NCI-H82 treated with DMSO at 0.1 percent for 48 hours (cell line): ENCODE measurements around the gene LEKR1.

ENCODE experiments used
- DNase-seq: peaks from one replicate; lab custom pipeline; 2025; ENCODE audit not compliant: unreplicated experiment; lab: John Stamatoyannopoulos, UW

Gene LEKR1

GRCh38 chr3:157051055-157051454 is 224.9 kb downstream of the LEKR1 start:
- no peak for DNase-seq

DNA sequence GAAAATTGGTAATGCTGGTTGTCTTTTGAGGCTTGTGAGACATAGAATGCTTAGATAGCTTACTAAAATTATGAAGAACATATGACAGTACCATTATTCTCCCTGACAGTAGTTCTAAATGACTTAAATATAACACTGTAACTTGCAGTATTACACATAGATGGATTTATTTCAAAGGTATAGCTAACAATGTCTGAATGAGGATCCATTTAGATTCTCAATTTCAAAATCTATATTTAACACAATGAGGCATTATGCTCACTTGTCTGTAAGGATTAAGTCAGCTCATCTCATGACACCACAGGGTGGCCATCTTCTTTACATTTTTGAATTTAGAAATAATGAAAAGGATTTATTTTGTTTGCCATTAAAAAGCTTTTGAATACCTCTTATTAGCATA is 225.4 kb downstream of the LEKR1 start:
- no peak for DNase-seq

DNA sequence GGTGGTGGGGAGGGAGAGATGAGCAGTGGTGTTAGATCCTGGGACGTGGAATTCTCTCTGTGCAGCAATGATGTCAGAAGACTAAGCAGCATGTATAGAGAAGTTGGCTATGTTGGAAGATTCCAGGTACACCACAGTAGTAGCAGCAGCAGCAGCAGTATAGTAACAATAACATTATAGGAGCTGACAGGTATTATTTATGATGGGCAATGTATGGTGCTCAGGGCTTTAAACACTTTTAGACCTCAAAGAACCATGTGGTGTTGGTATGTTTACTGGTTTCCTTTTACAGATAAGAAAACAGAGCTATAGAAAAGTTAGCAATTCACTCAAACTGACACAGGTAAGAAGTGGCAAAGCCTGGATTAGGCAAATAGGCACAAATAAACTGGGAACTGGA is 229.9 kb downstream of the LEKR1 start:
- DNase-seq: no peak

- no peak for DNase-seq
Measured at GRCh38 chr3:157058392-157059071, 232.4 kb downstream of the LEKR1 start.

DNA sequence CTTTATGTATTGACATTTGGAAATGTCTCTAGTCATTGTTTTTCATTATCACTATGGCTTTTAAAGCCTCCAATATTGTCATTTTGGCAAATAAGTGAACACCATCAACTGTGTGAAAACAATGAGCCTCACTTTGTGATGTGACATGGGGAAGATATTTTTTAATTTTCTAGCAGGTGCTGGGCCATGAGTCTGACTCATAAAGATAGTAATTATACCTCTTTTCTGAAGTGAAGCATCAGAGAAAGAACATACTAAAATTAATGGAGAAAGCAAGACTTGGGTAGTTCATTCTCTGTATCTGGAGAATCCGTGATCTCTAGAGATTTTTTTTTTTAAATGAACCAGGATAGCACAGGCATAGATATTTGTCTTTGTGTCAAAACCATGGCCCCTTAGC is 233.0 kb downstream of the LEKR1 start:
- no peak for DNase-seq

DNA sequence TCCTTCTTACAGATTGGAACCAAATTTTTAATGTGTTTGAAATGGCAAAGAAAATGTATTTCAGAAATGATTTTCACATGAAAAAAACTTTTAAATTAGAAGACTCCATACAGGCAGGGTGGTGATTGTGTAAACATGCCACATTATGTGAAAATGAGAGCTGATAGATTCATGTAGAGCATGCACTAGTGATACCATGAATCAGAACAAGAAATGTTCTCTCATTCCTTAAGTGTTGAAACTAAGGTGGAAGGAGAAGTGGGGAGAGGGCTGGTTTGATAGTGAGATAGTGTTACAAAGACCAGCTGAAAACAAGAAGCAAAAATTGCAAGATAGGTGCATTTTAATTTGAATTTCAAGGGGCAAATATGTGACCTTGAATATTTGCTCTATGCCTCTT is 233.5 kb downstream of the LEKR1 start:
- DNase-seq: no peak

DNA sequence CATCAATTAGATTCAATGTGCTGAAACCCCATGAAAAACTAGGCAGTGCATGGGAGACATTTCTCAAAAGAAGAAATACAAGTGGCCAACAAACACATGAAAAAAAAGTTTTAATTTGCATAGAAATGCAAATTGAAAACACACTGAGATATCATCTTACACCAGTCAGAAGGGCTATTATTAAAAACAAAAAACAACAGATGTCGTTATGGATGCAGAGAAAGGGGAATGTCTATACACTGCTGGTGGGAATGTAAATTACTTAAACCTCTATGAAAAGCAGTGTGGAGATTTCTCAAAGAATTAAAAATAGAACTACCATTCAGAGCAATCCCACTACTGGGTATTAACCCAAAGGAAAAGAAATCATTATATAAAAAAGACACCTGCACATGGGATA is 235.1 kb downstream of the LEKR1 start:
- DNase-seq: no peak

DNA sequence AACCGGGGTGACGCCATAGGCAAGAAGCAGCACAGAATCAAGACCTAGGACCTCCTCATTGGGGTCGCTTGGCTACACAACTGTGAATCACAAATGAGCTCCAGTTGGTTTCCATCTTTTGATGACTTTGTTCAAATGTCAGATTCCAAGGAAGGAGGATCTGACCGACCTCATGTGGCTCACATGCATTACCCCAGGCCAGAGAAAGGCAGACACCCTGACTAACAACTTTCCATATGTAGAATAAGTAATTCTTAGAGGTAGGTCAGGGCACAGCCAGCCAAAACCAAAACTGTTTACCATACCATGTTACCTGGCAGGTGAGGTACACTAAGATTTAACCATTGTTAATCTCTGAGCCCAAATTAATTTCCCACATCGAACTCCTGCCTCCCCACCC is 237.3 kb downstream of the LEKR1 start:
- no peak for DNase-seq

GRCh38 chr3:157063926-157064325 is 237.8 kb downstream of the LEKR1 start:
- DNase-seq: no peak

- DNase-seq: no peak
Measured at GRCh38 chr3:157064402-157064801, 238.2 kb downstream of the LEKR1 start.

GRCh38 chr3:157065201-157065600 is 239.0 kb downstream of the LEKR1 start:
- DNase-seq: no peak

- DNase-seq: no peak
Measured at GRCh38 chr3:157066335-157067098, 240.4 kb downstream of the LEKR1 start.

DNA sequence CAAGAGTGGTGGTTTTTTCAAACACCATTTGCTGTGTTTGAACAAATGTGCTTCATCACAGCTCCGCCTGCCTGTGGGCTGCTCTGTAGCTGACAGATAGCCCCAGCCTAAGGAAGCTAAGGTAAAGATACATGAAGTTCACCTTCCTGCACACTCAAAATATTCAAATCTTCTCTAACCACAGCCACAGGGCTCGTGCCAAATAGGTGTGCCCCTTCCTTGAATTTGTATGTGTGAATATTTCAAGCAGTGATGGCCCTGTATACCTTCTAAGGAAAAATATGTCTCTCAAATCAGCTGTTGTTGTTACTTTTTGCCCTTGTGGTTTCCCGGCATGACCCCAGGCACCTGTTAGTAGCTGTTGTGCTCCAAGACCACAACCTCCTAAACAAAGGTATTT is 241.0 kb downstream of the LEKR1 start:
- no peak for DNase-seq

DNA sequence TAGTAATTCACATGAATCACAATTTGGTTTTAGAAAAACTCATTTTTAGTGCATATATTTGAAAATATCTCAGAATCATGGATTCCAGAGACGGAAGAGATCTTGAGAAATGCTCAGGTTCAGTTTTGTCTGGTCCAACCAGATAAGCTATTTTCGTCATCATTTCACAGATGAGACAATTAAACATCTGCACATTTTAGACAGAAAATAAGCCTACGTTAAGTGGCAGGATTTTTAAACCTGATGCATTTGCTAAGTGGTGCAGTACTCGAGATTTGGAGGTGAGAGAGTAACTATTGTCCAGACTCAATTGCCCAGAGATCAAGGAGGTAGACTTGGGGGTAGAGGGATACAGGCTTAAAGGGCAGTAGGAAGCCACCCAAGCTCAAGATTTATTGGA is 243.3 kb downstream of the LEKR1 start:
- DNase-seq: no peak

DNA sequence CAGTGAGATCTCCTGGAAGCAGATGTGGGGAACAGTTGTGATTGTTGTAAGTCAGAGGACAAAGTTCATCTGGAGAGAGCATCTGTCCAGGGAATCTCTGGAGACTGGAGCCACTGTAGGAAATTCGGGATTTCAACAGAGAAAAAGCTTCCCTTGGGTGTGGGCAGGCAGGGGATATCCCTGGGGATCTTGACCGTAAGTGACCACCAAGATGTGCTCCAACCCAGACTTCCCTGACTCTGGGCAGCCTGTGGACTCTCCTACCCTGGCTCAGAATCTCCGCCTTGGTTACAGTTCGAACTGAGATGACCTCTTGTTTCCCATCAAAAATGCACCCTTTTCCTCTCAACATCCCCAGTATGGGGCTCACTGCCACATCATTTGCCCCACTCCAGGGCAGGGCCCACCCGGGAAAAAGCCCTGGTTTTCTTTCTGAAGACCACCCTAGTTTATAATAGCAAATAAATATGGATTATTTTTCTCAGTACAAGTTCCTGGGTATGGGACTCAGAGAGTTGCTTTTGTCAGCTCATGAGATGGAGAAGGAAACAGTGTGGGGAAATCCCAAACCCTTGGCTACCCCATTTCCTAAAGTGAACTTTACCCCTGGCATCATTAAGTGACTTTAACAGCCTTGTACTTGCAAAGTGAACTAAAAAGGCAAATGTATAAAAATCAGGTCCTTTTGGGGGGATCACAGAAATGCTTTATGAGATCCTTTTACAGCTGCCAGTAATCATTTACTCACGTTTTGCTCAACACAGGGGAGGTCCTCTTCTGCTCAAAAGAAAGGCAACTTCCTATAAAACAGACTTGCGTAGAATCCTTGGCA is 243.9 kb downstream of the LEKR1 start:
- no peak for DNase-seq

GRCh38 chr3:157070678-157070999 is 244.5 kb downstream of the LEKR1 start:
- DNase-seq: no peak

DNA sequence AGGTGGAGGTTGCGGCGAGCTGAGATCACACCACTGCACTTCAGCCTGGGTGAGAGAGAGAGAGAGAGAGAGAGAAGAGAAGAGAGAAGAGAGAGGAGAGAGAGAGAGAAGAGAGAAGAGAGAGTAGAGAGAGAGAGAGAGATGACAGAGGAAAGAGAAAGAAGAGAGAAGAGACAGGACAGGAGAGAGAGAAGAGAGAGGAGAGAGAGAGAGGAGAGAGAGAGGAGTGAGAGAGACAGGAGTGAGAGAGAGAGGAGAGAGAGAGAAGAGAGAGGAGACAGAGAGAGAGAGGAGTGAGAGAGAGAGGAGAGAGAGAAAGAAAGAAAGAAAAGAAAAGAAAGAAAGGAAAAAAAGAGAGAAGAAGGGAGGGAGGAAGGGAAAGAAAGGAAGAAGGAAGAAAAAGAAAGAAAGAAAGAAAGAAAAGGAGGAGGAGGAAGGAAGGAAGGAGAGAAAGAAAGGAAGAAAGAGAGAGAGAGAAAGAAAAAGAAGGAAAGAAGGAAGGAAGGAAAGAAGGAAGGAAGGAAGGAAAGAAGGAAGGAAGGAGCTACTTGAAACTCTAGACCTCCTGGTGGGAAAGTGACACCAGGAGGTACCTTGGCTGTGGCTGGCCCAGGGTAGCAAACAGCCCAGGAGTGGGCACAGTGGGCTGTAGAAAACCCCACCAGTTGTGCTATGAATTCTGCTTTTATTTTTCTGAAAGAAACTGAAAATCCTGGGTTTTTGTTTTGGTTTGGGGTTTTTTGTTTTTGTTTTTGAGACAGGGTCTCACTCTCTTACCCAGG is 245.8 kb downstream of the LEKR1 start:
- no peak for DNase-seq

DNA sequence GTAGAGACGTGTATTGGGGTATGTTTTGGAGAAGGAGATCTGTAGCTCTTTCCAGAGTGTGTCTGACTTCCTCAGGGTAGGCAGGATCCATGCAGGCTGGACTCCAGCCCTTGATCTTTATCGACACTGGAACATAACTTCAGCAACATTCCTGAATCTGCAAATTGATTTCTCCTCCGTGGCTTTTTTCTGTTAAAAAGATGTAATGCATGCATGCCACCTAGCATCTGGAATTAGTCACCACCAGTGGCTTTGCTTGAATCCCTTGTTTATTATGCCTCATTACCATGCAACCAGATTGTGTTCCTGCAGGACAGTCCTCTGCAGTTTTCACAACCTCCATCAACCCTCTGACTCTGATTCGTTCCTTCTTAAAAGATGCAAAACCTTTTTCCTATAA is 247.7 kb downstream of the LEKR1 start:
- DNase-seq: no peak

DNA sequence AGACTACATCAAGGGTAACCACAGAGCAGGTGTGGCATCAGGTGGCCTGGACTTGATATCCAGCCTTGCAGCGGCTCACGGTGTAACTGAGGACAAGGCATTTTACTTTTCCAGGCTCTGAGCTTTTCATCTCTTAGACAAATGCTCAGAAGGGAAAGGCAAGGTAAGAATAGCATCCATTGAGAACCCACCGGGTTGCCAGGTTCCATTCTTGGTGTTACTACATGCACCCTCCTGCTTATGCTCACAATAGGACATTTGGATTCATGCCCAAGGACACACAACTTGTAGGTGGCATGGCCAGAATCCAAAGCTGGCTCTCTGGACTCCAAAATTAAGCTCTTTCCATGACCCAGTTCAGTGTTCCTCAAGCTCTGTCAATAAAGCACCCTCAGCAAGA is 248.3 kb downstream of the LEKR1 start:
- DNase-seq: no peak

DNA sequence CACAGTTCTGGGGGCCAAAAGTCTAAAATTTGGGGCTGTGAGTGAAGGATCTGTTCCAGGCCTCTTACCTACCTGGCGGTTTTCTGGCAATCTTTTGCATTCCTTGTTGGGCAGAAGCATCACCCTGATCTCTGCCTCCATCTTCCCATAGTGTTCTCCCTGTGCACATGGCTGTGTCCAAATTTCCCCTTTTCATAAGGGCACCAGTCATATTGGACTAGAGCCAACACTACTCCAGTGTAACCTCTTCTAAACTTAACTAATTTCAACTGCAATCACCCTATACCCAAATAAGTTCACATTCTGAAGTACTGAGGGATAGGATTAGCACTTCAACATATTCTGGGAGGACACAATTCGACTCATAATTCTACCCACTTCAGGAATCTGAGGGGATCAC is 248.8 kb downstream of the LEKR1 start:
- no peak for DNase-seq

GRCh38 chr3:157075693-157076420 is 249.7 kb downstream of the LEKR1 start:
- DNase-seq: no peak
